Occipital lobe (tissue), 2 donors: ENCODE data around the gene IGFL4. TPM values are rescaled to one million over a fixed set of nuclear protein-coding genes. Genes with fewer than 3 reads are reported as not detected.

ENCODE experiments used
- DNase-seq: peaks from one replicate; lab custom pipeline; 2025; lab: John Stamatoyannopoulos, UW
- total RNA-seq: library from RNA; depleted of rRNA; stranded (reverse); fragments of >200 nt; gene quantifications from one replicate; pipeline ENCODE4 v1.2.3, GENCODE V29; 2014

The IGFL4 gene
- total RNA-seq, 1 donor from 2014 or later, result 1.6 TPM

DNA sequence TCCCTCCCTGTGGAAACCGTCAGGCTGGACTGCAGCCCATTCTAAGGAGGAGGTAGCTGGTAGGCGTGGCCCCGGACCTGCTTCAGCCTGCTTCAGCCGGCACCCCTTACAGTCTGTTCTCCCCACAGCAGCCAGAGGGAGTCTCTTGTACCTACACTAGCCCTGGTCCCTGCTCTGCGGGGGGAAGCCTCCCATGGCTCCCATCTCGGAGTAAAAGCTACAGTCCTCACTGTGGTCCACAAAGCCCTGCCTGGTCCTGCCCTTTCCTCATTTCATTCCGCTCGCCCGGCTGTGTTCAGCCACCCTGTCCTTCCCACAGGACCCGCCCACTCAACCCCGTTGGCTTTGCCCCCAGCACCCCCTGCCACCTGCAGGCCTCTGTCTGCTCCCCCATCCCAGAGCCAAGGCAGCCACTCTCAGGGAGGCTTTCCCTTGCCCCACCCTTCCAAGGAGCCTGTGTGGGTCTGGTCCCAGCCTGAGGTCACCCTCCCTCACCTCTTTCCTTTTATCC lies 19.2 kb downstream of the IGFL4 start:
- DNase-seq, result no peak

DNA sequence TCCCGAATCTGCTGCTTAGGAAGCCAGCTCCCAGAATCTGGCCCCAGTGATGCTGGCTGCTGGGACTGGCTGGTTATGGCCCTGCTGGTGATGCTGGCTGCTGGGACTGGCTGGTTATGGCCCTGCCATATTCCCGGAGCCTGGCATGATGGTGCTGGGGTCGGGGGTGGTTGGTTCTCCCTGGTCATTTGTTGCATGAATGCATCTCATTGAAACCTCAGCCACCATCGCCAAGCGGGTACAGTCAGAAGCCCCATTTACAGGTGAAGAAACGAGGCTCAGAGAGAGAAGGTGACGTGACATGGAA lies 20.0 kb downstream of the IGFL4 start:
- DNase-seq, result no peak

DNA sequence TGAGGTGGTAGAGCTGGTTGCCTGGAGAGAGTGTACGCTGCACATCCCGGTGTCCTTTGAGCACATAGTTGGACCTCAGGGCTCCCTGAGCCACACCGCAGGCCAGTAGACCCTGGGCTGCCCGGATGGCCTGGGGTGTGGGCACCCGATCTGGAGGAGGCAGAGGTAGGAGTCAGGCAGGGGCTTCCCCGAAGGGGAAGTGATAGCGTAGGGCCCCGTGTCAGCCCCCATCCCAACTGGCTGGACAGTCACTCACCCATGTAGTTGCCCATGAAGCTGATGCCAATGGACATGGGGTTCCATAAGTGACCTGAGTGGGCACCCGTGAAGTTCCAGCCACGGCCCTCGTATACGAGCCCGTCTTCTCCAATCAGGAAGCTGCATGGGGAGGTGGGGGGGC lies 21.5 kb downstream of the IGFL4 start:
- DNase-seq, result no peak

DNA sequence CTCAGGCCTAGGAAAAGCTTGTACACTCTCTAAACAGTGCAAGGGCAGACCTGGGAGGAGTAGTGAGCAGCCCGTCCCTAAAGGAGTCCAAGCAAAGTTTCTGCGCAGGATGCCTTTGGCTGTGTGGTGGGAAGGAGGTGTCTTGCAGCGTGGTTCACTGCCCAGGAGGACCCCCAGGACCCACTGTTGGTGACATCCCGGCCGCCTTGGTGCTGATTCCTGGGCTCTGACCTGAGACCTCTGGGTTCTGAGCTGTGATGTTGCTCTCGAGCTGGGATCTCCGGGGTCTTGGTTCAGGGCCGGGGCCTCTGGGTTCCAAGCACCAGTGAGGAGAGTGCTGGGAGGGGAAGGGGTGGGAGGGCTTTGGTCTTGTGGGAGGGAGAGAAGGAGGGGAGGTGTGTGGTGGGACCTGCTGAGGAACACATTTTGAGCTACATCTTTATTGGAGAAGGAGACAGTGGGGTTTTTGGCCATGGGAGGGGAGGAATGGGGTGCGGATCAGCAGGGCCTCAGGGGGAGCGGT lies 22.0 kb downstream of the IGFL4 start:
- no peak for DNase-seq

DNA sequence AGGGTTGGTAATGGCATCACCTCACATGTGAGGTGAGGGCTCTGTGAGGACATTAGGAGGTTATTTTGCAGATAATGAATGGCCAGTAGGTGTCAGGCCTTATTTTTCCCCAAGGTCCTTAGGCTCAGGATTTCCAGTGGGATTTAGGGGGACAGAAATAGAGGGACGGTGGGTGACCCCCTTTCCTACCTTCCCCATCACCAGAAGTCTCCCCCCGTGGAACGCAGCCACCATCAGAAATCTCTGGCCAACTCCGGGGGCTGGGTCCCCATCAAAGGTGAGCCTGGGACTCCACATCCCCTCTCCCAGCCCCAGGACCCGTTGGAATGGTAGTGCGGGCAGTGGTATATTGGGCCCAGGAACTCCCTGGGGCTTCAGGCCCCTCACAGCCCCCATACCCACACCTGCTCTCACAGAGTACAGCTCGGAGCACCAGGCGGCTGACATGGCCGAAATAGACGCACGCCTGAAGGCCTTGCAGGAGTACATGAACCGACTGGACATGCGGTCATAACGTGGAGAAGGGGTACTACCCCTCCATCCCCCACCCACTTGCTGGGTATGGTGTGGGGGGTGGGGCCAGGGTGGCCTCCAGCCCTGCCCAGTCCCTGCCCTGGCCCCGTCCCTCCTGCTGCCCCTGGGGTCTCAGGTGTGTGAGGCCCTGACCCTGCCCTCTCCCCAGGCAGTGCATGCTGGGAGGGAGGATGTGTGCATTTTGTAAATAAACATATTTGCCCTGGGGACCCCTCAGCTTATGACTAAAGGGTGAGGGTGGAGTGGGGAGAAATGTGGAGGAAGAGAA lies 22.7 kb downstream of the IGFL4 start:
- no peak for DNase-seq

DNA sequence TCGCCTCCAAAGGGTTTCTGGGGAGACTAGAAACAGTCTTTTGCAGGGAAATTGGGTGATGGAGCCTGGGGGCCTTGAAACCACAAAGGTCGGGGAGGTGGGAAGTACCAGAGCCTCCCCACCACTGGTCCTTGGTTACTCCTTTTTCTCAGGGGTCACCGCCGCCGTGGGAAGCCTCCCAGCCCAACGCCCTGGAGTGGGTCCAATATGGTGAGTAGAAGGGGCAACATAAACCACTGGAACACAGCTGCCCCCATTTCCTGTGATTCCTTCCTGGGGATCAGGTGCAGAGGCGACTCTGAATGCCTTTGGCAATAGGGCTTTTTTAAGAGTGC lies 23.7 kb downstream of the IGFL4 start:
- DNase-seq, result no peak

DNA sequence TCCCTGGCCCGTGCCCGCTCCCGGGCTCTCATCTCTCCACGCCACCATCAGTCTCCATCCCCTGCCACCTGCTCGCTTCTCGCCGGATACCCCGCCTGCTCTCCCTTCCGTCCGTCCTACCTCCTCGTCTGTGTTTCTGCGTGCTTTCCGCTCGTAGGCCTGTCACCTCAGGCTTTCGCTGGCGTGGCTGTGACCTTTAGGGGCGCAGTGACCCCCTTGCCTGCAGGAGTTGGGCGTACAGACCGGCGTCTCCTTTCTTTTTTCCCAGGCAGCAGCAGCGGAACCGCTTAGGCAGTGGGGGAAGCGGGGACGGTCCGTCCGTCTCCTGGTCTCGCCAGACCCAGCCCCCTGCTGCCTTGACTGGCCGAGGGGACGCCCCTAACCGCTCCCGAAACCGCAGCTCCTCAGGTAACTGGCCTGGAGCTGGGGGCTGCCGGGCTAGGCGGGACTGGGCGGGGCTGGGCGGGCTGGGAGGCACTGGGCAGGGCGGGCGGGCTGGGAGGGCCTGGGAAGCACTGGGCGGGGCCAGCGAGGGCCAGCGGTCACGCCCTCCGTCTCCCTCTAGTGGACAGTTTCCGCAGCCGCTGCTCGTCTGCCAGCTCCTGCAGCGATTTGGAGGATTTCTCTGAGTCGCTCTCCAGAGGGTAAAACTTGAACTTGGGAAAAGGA lies 24.2 kb downstream of the IGFL4 start:
- peak; percentile 79 for DNase-seq

DNA sequence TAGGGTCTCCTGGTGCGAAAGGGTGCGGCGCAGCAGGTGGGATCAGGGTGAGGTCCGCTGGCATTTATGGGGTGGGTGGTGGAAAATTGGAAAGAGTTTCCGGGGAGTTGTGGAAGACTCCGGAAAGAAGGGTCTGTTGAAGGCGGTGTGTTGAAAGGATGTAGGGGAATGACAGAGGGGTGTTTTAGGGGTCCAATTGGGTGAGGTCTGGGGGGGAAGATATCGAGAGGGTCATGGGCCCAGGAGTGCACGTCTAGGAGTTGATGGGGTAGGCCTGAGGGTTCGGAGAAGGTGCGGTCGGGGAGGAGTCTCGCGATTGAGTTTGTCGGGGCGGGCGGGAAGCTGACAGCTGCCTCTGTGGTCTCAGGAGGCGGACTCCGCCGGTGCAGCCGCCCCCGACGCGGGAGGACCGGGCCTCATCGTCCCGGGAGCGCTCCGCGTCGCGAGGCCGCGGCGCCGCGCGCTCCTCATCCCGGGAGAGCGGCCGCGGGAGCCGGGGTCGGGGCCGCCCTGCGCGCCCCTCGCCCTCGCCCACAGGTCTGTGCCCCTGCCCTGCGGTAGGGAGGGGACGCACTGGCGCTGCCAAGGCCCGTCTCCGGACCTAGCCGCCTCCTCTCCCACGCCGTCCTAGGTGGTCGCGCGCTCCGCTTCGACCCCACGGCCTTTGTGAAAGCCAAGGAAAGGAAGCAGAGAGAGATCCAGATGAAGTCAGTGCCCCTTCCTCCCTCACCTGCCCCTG lies 24.9 kb downstream of the IGFL4 start:
- no peak for DNase-seq

DNA sequence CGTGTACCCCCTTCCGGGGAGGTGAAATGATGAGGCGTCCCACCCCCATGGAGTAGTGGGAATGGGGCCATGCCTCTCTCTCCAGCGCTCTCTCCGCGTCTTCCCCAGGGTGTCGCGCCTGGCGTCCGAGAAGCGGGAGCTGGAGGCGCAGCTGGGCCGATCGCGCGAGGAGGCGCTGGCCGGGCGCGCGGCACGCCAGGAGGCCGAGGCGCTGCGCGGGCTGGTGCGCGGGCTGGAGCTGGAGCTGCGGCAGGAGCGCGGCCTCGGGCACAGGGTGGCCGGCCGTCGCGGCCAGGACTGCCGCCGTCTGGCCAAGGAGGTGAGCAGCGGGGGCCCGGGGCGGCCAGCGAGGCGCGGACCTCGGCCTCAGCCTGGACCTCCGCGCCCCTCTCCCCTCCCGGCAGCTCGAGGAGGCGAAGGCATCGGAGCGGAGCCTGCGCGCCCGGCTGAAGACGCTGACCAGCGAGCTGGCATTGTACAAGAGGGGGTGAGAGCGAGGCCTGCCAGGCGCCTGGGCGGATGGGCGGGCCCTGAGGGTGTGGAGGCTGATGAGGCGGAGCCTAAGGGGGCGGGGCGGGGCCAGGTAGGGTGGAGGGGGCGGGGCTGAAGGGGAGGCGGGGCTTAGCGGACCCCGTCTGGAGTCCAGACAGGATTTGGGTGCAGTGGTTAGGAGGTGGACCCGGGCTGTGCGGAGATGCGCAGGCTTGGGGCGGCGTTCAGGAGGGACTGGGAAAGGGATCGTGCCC lies 25.7 kb downstream of the IGFL4 start:
- DNase-seq, result no peak

DNA sequence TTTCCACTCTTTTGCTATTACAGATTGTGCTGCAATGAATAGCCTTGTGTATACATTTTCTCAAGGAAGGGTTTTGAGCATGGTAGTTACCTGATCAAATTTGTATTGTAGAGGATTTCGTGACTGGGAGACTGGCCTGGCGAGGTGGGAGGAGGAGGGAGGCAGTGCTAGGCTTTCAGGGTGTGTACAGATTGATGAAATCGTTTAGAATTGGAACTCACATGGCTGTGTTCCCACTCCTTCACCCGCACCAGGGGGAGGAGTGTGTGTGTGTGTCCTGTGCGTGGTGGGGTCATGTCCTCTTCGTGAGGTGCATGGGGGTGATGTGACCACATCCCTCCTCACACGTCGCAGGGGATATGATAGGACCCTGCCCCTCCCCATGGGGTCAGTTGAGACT lies 26.3 kb downstream of the IGFL4 start:
- no peak for DNase-seq

DNA sequence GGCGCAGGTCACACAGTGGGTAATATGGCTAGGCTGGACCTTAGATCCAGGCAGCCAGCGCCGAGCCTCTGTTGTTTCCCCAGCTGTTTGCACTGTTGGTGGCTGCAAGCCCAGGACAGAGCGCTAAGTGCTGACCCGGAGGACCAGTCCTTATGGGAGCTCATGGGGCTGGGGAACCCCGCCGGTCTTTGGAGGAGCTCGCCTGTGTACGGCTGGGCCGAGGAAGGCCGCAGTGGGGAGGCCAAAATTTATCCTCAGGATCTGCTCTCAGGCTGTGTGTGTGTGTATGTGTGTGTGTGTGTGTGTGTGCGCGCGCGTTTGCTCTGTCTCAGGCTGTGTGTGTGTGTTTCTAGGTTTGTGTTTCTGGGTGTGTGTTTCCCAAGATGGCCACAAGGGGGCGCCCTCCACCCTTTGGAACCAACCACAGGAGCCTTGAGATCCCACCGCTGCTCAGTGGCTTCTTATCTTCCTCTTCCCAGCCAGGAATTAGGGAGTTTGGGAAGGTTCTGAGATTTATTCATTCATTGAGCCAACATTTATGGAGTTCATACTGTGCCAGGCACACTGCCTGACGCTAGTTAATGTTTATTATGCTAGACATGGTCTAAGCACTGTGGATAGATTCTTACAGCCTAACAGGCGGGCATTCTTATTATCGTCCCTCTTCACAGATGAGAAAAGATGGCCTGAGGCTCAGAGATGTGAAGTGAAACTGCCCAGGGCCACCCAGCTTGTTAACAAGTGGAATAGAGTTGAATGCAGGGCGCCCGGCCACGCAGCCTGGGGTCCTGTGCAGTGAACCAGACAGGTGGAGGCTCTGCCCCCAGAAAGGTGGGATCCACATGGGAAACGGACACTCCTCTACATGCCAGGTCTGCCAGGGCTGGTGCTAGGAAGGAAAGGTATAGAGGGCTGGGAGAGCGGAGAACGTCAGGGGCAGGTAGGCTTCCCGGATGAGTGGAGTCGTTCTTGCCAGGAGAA lies 31.0 kb downstream of the IGFL4 start:
- DNase-seq, result peak; percentile 53

DNA sequence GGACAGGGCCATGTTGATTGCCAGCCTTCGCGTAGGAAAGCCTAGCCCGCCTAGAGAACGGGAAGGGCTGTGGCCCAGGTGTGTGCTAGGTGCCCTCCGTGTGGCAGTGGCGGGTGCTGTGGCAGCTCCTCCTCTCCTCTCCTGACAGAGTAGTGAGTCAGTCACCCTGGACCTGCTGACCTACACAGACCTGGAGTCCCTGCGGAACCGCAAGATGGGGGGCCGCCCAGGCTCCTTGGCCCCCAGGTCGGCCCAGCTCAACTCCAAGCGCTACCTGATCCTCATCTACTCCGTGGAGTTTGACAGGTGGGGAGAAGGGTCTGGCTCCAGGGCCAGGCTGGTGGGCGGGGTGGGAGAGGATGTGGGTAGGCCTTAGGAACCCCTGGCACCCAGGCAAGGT lies 34.4 kb downstream of the IGFL4 start:
- no peak for DNase-seq

DNA sequence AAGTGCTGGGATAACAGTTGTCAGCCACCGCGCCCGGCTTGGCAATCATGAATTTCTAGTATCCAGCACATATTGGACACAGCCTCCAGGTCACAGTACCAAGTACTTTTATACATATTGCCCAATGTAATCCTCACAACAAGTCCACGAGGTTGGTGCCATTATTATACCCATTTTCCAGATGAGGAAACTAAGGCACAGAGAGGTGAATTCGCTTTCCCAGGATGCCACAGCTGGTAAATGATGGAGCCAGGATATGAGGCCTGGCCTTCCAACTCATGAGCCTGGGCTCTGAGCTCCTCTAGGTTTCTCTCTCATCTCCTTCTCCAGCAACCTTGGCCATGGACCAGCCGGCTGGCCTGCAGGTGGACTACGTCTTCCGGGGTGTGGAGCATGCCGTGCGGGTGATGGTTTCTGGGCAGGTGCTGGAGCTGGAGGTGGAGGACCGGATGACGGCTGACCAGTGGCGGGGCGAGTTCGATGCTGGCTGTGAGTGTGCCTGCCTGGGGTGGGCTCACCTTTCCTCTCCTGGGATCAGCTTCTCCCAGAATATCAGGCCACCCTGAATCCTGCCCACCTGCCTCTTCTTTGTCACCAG lies 38.0 kb downstream of the IGFL4 start:
- no peak for DNase-seq

DNA sequence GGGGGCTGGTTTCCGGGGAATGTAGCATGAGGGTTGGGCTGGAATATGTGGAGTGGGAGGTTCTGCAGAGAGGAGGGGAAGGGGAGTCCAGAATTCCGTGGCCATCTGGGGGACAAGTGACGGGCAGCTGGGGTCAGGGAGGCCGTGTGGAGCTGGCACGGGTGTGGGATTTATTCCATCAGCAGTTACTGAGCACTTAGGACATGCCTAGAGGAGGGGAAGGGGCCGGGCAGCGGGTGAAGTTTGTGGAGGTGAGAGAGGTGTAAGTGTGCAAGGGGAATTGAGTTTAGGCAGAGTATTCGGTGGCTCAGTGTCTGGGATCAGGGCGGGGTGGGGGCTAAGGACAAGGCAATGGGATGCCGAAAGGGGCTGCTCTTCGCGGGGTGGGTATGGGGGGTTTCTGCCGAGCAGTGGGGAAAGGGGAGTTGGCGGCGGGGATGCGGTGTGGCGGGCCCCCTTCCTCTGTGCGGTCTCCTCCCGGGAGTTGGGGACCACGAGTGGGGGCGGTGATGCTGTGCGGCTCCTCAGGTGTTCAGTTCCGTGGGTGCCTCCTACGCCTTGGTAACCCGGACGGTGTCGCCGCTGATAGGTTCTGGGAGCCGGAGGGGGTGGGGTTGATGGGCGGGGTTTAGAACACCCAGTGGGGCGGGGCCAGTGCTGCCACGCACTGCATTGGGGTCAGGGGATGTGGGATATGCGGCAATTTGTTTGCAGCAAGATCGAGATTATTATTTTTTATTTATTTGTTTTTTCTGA lies 40.1 kb downstream of the IGFL4 start:
- DNase-seq, result peak; percentile 70

DNA sequence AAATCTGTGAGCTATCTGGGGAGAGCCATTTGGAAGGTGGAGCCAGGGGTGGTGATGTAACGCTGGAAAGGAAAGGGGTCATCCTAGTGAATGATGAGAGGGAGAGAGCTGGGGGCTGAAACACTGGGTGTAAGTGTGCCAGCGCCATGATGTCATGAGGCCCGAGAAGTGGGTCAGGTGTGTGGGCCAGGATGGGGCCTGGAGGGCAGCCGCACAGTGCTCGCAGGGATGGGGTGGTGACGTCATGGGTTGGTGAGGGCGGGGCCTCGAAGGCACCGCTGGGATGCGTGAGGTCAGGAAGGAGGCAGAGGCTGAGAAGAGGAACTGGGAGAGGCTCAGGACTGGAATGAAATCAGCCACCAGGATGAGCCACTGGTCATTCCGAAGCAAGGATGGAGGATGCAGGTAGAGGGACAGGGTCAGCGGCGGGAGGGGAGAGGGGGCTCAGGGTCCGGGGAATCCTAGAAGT lies 41.1 kb downstream of the IGFL4 start:
- DNase-seq, result peak; percentile 34

DNA sequence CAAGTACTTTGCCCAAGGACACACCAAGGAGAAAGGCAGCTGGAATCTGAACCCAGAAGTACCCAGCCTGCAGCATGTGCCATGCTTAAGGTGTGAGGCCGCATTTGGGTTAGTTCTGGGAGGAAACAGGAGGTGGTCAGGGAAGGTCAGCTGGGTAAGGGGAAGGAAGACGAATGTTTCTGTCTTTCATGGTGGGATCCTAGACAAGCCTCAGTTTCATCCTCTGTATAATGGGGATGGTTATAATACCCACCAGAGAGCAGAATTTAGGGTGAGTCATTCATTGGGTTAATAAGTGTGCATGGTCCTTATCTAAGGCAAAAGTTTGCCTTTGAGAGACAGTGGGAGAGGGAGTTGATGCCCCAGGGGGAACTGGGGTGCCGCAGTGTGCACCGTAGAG lies 42.0 kb downstream of the IGFL4 start:
- DNase-seq, result no peak

DNA sequence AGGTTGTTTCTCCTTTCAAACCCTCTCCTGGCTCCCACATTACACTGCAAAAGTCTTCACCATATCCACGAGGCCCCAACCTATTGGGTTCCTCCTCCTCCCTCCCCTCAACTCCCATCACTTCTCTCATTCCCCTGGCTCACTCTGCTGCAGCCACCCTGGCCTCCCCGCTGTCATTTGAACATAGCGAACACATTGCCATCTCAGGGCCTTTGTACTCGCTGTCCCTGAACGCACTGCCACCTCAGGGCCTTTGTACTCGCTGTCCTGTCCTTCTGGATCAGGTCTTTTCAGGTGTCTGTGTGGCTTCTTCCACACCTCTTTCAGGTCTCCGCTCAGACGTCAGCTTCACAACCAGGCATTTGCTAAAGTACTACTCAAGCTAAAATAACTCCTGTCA lies 43.9 kb downstream of the IGFL4 start:
- no peak for DNase-seq

DNA sequence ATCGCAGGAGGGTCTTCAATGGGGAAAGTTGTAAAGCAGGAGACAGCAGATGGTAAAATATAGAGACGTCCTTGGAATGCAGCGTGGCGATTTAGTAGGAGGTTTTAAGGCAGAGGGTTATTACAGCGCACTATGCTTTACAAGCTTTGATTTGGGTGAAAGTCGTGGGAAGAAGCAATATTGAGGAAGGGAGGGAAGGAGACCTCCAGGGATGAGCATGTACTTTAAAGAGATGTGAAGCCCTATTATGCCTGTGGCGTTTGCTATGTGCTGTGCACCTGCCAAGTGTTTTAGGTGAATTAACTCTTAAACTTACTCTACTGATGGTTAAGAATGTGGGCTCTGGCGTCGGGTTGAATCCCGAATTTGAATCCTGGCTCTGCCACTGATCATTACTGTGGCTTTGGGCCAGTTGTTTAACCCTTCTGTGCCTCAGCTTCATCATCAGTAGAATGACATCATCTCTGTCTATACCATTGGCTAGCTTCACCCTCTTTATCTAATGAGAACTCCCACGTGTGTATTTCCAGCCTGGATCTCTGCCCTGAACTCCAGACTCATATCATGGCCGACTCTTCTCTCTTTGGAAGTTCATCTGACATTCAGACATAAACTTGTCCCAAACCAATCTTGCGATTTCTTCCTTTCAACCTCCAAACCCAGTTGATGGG lies 45.0 kb downstream of the IGFL4 start:
- no peak for DNase-seq
